K562 (cell line): ENCODE measurements around the gene SYTL5. TPM values are rescaled to one million over a fixed set of nuclear protein-coding genes. Genes with fewer than 3 reads are reported as not detected.

ENCODE experiments used
- ATAC-seq: fragments of 200-7000 bp; cut with Tn5 transposase; 3 replicates; pipeline ENCODE4 v1.9.1; 2020; ENCODE audit warnings: moderate library complexity
- BruUV-seq: library from RNA; stranded (reverse); fragments of 400-500 nt; replicated peaks from 2 replicates; lab custom pipeline; 2021; lab: Mats Ljungman, UMichigan
- CTCF ChIA-PET: fragments of 300-600 bp; formaldehyde crosslinking; extraction: SDS; loops from one replicate; lab custom pipeline; 2021; ENCODE audit warnings: low intra/inter-chr PET ratio; lab: Yijun Ruan, JAX
- POLR2A ChIA-PET: fragments of 300-600, 350-650 bp; sonication (Branson Sonifier 250); formaldehyde crosslinking; extraction: SDS; loops from one replicate; lab custom pipeline; 2021; ENCODE audit warnings: antibody characterized with exemption, inconsistent platforms; lab: Yijun Ruan, JAX
- DNase-seq, 4 experiments: peaks; one replicate each; pipeline versions ENCODE4 v3.0.0 to v3.0.0-alpha.2; 2011 to 2018; ENCODE audit warnings: low spot score in 3 of 4, mixed read lengths in 3 of 4; ENCODE audit errors: extremely low read depth in 1 of 4
- FAIRE-seq: peaks from 2 replicates; lab custom pipeline; 2011; peaks lifted over from hg19 to GRCh38; lab: Jason Lieb, UNC
- H2AFZ ChIP-seq: 2 replicates; pipeline ENCODE4 v1.6.0; 2011; ENCODE audit warnings: low read depth, low read length, control low read depth, inconsistent platforms
- H3K27ac ChIP-seq: fragments of 200-600 bp; 3 replicates; pipeline ENCODE4 v1.8.0; 2011; ENCODE audit warnings: low read depth, mild to moderate bottlenecking, control low read depth, inconsistent platforms, low read length, moderate library complexity, mixed read lengths; ENCODE audit errors: extremely low read depth
- H3K27me3 ChIP-seq, 2 experiments: fragments of 300-600 bp in 1 of 2; 2 replicates in 1 of 2; 3 replicates in 1 of 2; pipeline versions ENCODE4 v1.6.0 to v1.8.0; 2011; ENCODE audit warnings: inconsistent platforms in 2 of 2, low read length in 2 of 2, mild to moderate bottlenecking in 1 of 2, mixed read lengths in 1 of 2, moderate library complexity in 1 of 2; ENCODE audit not compliant: control insufficient read depth in 2 of 2, insufficient read depth in 2 of 2
- H3K36me3 ChIP-seq: fragments of 300-600 bp; 3 replicates; pipeline ENCODE4 v1.8.0; 2011; ENCODE audit warnings: mild to moderate bottlenecking, low read length, inconsistent platforms; ENCODE audit not compliant: control insufficient read depth, insufficient read depth
- H3K4me1 ChIP-seq, 2 experiments: fragments of 200-600 bp in 1 of 2; replicated peaks in 1 of 2; 2 replicates in 1 of 2; 3 replicates in 1 of 2; pipeline versions ENCODE4 v1.5.1 to v1.8.0; 2011; ENCODE audit warnings: inconsistent platforms in 2 of 2, low read length in 2 of 2, mild to moderate bottlenecking in 1 of 2, mixed read lengths in 1 of 2, moderate library complexity in 1 of 2; ENCODE audit not compliant: control insufficient read depth in 2 of 2, insufficient read depth in 2 of 2
- H3K4me2 ChIP-seq: 2 replicates; pipeline ENCODE4 v1.6.1; 2011; ENCODE audit warnings: low read length, control low read depth, inconsistent platforms, mixed read lengths; ENCODE audit not compliant: insufficient read depth
- H3K4me3 ChIP-seq: fragments of 200-600 bp; sonication (generic), shearing (Covaris generic); 2 replicates; pipeline ENCODE4 v1.5.1; 2016; ENCODE audit warnings: control low read depth, inconsistent platforms
- H3K79me2 ChIP-seq: fragments of 200-600 bp; 3 replicates; pipeline ENCODE4 v1.8.0; 2011; ENCODE audit warnings: low read length, inconsistent platforms; ENCODE audit not compliant: control insufficient read depth, insufficient read depth
- H3K9ac ChIP-seq, 2 experiments: 2 replicates each; pipeline versions ENCODE4 v1.6.0 to v1.6.1; 2011; ENCODE audit warnings: low read depth in 2 of 2, low read length in 2 of 2, control low read depth in 1 of 2, inconsistent platforms in 1 of 2, mild to moderate bottlenecking in 1 of 2, mixed read lengths in 1 of 2; ENCODE audit not compliant: insufficient read depth in 1 of 2
- H3K9me1 ChIP-seq: one replicate; pipeline ENCODE4 v1.6.0; 2011; ENCODE audit warnings: inconsistent platforms, mild to moderate bottlenecking, low read length, moderate library complexity; ENCODE audit not compliant: control insufficient read depth, insufficient read depth
- H3K9me3 ChIP-seq: replicated peaks from 2 replicates; pipeline ENCODE4 v1.5.1; 2011; ENCODE audit warnings: low read depth, low read length, inconsistent platforms; ENCODE audit not compliant: control insufficient read depth, insufficient read depth
- H4K20me1 ChIP-seq: replicated peaks from 2 replicates; pipeline ENCODE4 v1.6.1; 2011; ENCODE audit warnings: low read length, inconsistent platforms, mixed read lengths; ENCODE audit not compliant: control insufficient read depth, insufficient read depth
- ESRRB ChIP-seq: fragments of 250-450 bp; sonication (Bioruptor Pico); IDR thresholded peaks from 2 replicates; pipeline ENCODE4 v1.5.0; 2020; ENCODE audit warnings: mild to moderate bottlenecking, moderate library complexity, borderline replicate concordance
- JUN ChIP-seq, 2 experiments: sonication (generic) in 1 of 2; formaldehyde crosslinking in 1 of 2; IDR thresholded peaks; 2 replicates each; pipeline versions ENCODE4 v1.6.1 to v1.8.0; 2012 to 2022; ENCODE audit warnings: borderline replicate concordance in 2 of 2, mild to moderate bottlenecking in 2 of 2, improper control_type of control experiment in 1 of 2, low read depth in 1 of 2, low read length in 1 of 2, missing genetic modification reagents in 1 of 2
- ZMIZ1 ChIP-seq, 2 experiments: fragments of 150-350 bp in 1 of 2; IDR thresholded peaks; 2 replicates each; pipeline ENCODE4 v1.6.1; 2012 to 2016; ENCODE audit warnings: low read depth in 2 of 2, low read length in 2 of 2, mild to moderate bottlenecking in 1 of 2, moderate library complexity in 1 of 2
- WGBS: fragments of 100-300 bp; shearing (Covaris generic); methylation state at CpG from one replicate; pipeline ENCODE4 v1.1.6; 2016; ENCODE audit warnings: low coverage, mixed read lengths; ENCODE audit not compliant: insufficient coverage; ENCODE audit errors: missing lambda C conversion rate; 5-methylcytosine and 5-hydroxymethylcytosine counted together
- in situ Hi-C: fragments of 300-500 bp; cut with MboI; formaldehyde crosslinking; loops from 4 replicates; pipeline ENCODE4 v1.15.0; 2018; ENCODE audit warnings: inconsistent platforms, mixed read lengths
- intact Hi-C: fragments of 100-400 bp; cut with micrococcal nuclease; formaldehyde crosslinking; loops from 2 replicates; pipeline ENCODE4 v1.14.2; 2022
- polyA plus RNA-seq, 8 experiments: library from polyadenylated mRNA; depleted of rRNA in 4 of 8; stranded (reverse) in 5 of 8; unstranded in 3 of 8; fragments of >200 nt; fragmentation: Nextera tagmentation in 2 of 8; fragmentation: Illumina TruSeq in 1 of 8; extraction: Ambion mirVana in 2 of 8; extraction: Trizol in 1 of 8; gene quantifications; 2 replicates each; pipeline versions ENCODE4 v1.2.1 to v1.2.3, GENCODE V29; 2011 to 2014; ENCODE audit warnings: inconsistent platforms in 1 of 8, missing spikeins in 1 of 8
- total RNA-seq, 7 experiments: library from RNA; depleted of rRNA in 6 of 7; stranded (reverse); fragments of >200 nt in 6 of 7; fragmentation: Illumina TruSeq in 2 of 7; extraction: Trizol in 2 of 7; gene quantifications; 2 replicates each; pipeline versions ENCODE4 v1.2.1 to v1.2.3, GENCODE V29; 2011 to 2021; ENCODE audit warnings: low replicate concordance in 1 of 7
- TF ChIP-seq, protein P1 (sequence below): fragments of 250-450 bp; sonication (Bioruptor Pico); IDR thresholded peaks from 2 replicates; pipeline ENCODE4 v1.8.0; 2022; ENCODE audit warnings: moderate library complexity, mild to moderate bottlenecking, inconsistent platforms

The SYTL5 gene
- total and polyA plus RNA-seq, 9 of the 15 experiments (the other 6 are each of a cell fraction or from before 2014, with no cell fraction given) = 0.01 to 0.25 (median 0.09) TPM

DNA sequence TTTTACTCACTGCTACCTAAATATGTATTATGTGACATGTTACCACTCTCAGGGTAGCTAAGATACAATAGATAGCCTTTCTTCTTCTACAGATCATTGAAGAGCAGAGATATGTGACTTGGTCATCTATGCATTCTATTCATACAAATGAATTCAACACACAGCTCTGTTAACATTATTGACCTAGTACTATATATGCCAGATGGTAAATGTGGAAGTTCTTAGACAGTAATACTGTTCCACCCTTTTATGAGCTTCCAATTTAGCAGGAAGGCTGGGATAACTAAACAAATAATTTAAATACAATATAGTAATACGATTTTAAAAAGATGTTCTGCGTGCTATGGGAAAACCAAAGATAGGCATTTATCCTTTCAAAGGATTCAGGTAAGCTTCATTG is 76.0 kb downstream of the SYTL5 start (continued):
- TF ChIP-seq ZMIZ1 (IDR thresholded peaks at IDR 0.05; ENCODE audit: low read depth in 2 of 2, low read length in 2 of 2) (no peak), ESRRB (no peak)
- TF ChIP-seq, protein P1, sequence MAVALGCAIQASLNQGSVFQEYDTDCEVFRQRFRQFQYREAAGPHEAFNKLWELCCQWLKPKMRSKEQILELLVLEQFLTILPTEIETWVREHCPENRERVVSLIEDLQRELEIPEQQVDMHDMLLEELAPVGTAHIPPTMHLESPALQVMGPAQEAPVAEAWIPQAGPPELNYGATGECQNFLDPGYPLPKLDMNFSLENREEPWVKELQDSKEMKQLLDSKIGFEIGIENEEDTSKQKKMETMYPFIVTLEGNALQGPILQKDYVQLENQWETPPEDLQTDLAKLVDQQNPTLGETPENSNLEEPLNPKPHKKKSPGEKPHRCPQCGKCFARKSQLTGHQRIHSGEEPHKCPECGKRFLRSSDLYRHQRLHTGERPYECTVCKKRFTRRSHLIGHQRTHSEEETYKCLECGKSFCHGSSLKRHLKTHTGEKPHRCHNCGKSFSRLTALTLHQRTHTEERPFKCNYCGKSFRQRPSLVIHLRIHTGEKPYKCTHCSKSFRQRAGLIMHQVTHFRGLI = no peak

DNA sequence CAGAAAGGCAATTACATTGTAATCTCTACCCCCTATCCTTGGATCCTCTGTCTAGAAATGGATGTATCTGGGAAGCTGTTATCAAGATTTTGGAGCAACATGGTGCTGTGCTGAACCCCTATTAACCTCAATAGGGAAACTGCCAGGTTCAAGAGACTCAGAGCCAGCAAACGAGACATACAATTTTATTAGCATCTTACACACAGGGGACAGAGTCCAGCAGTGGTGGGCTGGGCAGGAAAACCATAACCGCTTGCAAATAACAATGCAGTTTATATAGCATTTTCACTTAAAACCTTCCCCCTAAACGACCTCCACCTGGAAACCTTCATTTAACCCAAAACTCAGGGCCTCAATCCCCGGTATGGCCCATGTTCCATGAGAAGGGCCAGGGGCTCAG is 79.5 kb downstream of the SYTL5 start:
- Histone ChIP-seq H3K4me1 (no peaks in the 10 kb centered on the region), H3K36me3 (no peaks in the 10 kb centered on the region), H3K4me2 (no peak overlapping the region), H3K9me3 (no peaks in the 10 kb centered on the region), H2AFZ (no peak overlapping the region), H3K27me3 (no peaks in the 10 kb centered on the region), H3K27ac (no peak overlapping the region), H3K9me1 (no peaks in the 10 kb centered on the region), H3K4me3 (no peak overlapping the region), H3K79me2 (no peaks in the 10 kb centered on the region), H4K20me1 (no peaks in the 10 kb centered on the region), H3K9ac (no peak overlapping the region)
- no TSS peak for BruUV-seq
- FAIRE-seq (no peak), ATAC-seq (no peak), DNase-seq (no peak)
- CTCF ChIA-PET = no interaction called here
- in situ Hi-C loops = no loop called here
- intact Hi-C loops = no loop called here
- WGBS = 6% methylated on average over 4 of the region's 4 CpGs
- POLR2A ChIA-PET = no interaction called here
- TF ChIP-seq JUN (IDR thresholded peaks at IDR 0.05; ENCODE audit: borderline replicate concordance, low read depth, low read length) = no peak
- no peak for TF ChIP-seq JUN (CRISPR knock-in tag; IDR thresholded peaks at IDR 0.05; ENCODE audit: borderline replicate concordance)
